GM10266 (cell line): ENCODE measurements around the gene HINT2.

Experiments used
- DNase-seq: peaks from one replicate; pipeline ENCODE4 v3.0.0; 2012; ENCODE audit errors: extremely low spot score
- TF ChIP-seq, protein P1 (sequence below): IDR thresholded peaks from 2 replicates; pipeline ENCODE4 v1.5.1; 2012; ENCODE audit warnings: mild to moderate bottlenecking, low read depth; ENCODE audit not compliant: control insufficient read depth, insufficient read depth; ENCODE audit errors: missing control alignments

The HINT2 gene

DNA sequence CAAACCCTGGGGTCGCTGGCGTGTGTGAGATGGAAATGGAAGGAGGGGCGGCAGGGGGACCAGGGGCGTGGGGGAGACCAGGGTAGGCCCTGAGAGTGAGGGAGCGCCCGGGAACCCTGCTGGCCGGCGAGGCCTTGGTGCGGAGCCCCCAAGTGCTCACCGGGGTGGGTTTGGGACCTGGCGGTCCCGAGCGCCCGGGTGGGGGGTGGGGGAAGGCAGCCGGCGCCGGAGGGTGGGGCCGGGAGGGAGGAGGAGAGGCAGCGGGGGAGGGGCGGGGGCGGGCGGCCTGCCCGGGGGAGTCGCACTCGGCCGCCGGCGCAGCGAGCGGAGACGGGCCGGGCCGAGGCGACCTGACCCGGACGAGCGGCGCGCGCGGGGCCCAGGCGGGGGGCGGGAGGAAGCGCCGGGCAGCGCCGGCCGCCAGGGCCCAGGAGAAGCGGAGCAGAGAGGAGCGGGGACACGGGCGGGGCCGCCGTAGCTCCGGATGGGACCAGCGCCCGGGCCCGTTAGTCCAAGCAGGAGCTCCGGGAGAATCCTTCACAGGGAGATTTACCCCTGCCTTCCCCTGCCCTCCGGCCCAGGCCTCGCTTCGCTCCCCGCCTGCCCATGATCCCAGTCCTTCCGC is 23.4 kb downstream of the HINT2 start, which contains the start of gene NPR2:
NPR2 (plus strand) TSS at position 295 of the 625 bp plus-strand sequence. CDS start 818 bp downstream, outside the sequence.
- DNase-seq: no peak
- TF ChIP-seq, protein P1, sequence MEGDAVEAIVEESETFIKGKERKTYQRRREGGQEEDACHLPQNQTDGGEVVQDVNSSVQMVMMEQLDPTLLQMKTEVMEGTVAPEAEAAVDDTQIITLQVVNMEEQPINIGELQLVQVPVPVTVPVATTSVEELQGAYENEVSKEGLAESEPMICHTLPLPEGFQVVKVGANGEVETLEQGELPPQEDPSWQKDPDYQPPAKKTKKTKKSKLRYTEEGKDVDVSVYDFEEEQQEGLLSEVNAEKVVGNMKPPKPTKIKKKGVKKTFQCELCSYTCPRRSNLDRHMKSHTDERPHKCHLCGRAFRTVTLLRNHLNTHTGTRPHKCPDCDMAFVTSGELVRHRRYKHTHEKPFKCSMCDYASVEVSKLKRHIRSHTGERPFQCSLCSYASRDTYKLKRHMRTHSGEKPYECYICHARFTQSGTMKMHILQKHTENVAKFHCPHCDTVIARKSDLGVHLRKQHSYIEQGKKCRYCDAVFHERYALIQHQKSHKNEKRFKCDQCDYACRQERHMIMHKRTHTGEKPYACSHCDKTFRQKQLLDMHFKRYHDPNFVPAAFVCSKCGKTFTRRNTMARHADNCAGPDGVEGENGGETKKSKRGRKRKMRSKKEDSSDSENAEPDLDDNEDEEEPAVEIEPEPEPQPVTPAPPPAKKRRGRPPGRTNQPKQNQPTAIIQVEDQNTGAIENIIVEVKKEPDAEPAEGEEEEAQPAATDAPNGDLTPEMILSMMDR: no peak

- TF ChIP-seq, protein P1: peak; percentile 82
These were observed 24.2 kb downstream of the HINT2 start for GRCh38 chr9:35790385-35791296.

DNA sequence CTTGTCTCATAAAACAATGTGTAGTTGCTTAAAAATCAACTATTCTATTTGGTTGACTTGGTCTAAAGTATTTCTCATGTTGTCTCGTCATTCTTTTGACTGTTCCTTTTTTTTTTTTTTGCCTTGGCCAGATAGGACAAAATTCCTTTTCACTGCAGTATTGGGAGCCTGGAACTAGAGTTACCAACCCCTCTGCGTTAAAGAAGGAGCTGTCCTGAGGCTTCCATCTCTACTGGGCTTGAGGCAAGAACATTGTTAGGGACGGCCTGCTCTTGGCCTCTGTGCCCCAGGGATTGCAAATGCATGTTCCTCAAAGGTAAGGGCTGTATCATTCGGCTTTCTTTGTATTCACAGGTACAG is 24.8 kb downstream of the HINT2 start:
- no peak for DNase-seq
- TF ChIP-seq, protein P1: no peak

More at GRCh38 chr9:35790385-35791296, 24.2 kb downstream of the HINT2 start:
- peak; percentile 90 for DNase-seq

GRCh38 chr9:35789541-35789940 is 25.3 kb downstream of the HINT2 start:
- TF ChIP-seq, protein P1: no peak

GRCh38 chr9:35783418-35783817 is 31.4 kb downstream of the HINT2 start:
- TF ChIP-seq, protein P1: no peak
- no peak for DNase-seq

More at GRCh38 chr9:35789541-35789940, 25.3 kb downstream of the HINT2 start:
- no peak for DNase-seq

DNA sequence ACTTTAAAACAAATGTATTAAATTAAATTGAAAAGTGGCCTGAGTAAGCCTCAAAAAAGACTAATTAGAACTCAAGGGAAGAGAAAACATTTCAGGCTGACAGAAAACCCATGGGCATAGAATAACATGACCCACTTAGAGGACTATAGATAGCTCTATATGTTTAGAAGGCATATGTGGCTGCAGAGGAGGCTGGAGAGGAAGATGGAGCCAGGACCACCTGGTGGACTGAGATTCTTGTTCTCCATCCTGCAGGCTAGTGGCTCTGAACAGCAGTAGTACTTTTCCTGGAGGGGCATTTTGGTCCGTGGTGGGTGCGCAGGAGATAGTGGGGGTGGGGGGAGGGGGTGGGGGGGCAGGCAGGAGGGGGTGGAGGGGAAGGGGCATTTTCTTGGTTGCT is 33.8 kb downstream of the HINT2 start:
- DNase-seq: no peak
- TF ChIP-seq, protein P1: no peak
